ENCODE data around the gene IQCE. TPM values are rescaled to one million over a fixed set of nuclear protein-coding genes. Genes with fewer than 3 reads are reported as not detected.

Gene IQCE
- total RNA-seq, 2 donors from 2014 or later = 6.6 to 9.1 TPM

GRCh38 chr7:2603044-2603965, 44.5 kb downstream of the IQCE start:
- peaks cover 0 to 33% of the 10 kb centered on the region in 2 donors for H3K4me1 ChIP-seq
- no peak overlapping the region for H3K27ac ChIP-seq
- H3K4me3 ChIP-seq = no peak overlapping the region
- H3K27me3 ChIP-seq = no peaks in the 10 kb centered on the region
- DNase-seq (ENCODE audit: low spot score) = no peak
- no peak for TF ChIP-seq CTCF (IDR thresholded peaks at IDR 0.05)
- no peaks in the 10 kb centered on the region for H3K9me3 ChIP-seq
- peaks cover 4% of the 10 kb centered on the region for H3K36me3 ChIP-seq

- no peak for TF ChIP-seq CTCF (IDR thresholded peaks at IDR 0.05)
- no peak for DNase-seq (ENCODE audit: low spot score)
- Histone ChIP-seq H3K4me3 (no peak overlapping the region), H3K27me3 (no peaks in the 10 kb centered on the region), H3K36me3 (no peaks in the 10 kb centered on the region), H3K9me3 (no peaks in the 10 kb centered on the region), H3K4me1 (peaks cover 0 to 39% of the 10 kb centered on the region in 2 donors), H3K27ac (peak overlapping the region in 1 of 2 donors; percentile 56)
Measured at GRCh38 chr7:2604608-2605174, 45.9 kb downstream of the IQCE start.

- Histone ChIP-seq H3K27me3 (no peaks in the 10 kb centered on the region), H3K4me1 (peaks cover 0 to 39% of the 10 kb centered on the region in 2 donors), H3K4me3 (no peak overlapping the region), H3K27ac (peak overlapping the region; percentile 72 to 80), H3K9me3 (no peaks in the 10 kb centered on the region), H3K36me3 (no peaks in the 10 kb centered on the region)
- DNase-seq (ENCODE audit: low spot score) = no peak
- TF ChIP-seq CTCF (IDR thresholded peaks at IDR 0.05) = no peak
Measured at GRCh38 chr7:2605608-2606538, 47.1 kb downstream of the IQCE start.

DNA sequence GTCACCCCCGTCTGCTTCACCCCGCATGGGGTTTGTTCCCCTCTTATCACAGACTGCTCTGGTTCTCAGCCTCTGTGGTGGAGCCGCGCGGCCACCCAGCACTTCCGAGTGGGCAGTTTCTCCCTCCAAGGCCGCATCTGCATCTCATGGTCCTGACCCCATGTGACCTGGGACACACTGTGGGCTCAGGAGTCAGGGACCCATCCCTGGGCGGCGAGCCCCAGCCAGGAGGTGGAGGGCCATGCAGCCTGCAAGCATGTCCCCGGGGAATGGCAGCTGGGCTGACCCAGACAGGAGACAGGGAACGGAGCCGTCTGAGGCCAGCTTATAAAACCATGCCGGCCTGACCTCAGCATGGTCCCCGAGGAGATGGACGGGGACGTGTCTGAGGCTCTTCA, 47.8 kb downstream of the IQCE start:
- Histone ChIP-seq H3K27ac (peak overlapping the region; percentile 72 to 80), H3K36me3 (no peaks in the 10 kb centered on the region), H3K27me3 (no peaks in the 10 kb centered on the region), H3K4me3 (peak overlapping the region in 1 of 2 donors; percentile 6), H3K4me1 (peaks cover 0 to 39% of the 10 kb centered on the region in 2 donors), H3K9me3 (no peaks in the 10 kb centered on the region)
- DNase-seq (ENCODE audit: low spot score) = no peak
- TF ChIP-seq CTCF (IDR thresholded peaks at IDR 0.05) = no peak

- Histone ChIP-seq H3K27me3 (no peaks in the 10 kb centered on the region), H3K9me3 (no peaks in the 10 kb centered on the region), H3K4me1 (peaks cover 0 to 39% of the 10 kb centered on the region in 2 donors), H3K36me3 (no peaks in the 10 kb centered on the region), H3K27ac (peak overlapping the region; percentile 72 to 80), H3K4me3 (peak overlapping the region in 1 of 2 donors; percentile 6)
- DNase-seq (ENCODE audit: low spot score) = peak; percentile 87
- TF ChIP-seq CTCF (IDR thresholded peaks at IDR 0.05) = no peak
Measured at GRCh38 chr7:2607122-2607922, 48.5 kb downstream of the IQCE start.

Data from right atrium auricular region (tissue), 2 donors.